ENCODE measurements around the gene ESRRG. TPM values are rescaled to one million over a fixed set of nuclear protein-coding genes. Genes with fewer than 3 reads are reported as not detected.

Gene ESRRG
- total and polyA plus RNA-seq, 2 donors (not counting 1 experiment from before 2014, with no cell fraction given), result 0.06 TPM; not detected in 1

- no peaks in the 10 kb centered on the region for H3K27me3 ChIP-seq (replicated peaks in 1 of 4; ENCODE audit: control extremely low read depth in 1 of 4, control insufficient read depth in 3 of 4, insufficient read depth in 4 of 4, low read length in 3 of 4)
- H2AFZ ChIP-seq (ENCODE audit: insufficient read depth, low read depth, low read length, poor library complexity, severe bottlenecking), result no peak overlapping the region
- CTCF ChIA-PET, result no interaction called here
- POLR2A ChIA-PET, result no interaction called here
- no peaks in the 10 kb centered on the region for H3K27me3 Mint-ChIP-seq
- H3K36me3 ChIP-seq (replicated peaks in 1 of 2; ENCODE audit: control extremely low read depth in 1 of 2, control insufficient read depth in 1 of 2, extremely low read depth in 1 of 2, insufficient read depth in 2 of 2, low read length in 1 of 2), result no peaks in the 10 kb centered on the region
- DNase-seq (no peak), ATAC-seq (ENCODE audit: low read depth) (no peak)
- no peaks in the 10 kb centered on the region for H3K4me1 Mint-ChIP-seq
- no peak overlapping the region for H3K4me3 Mint-ChIP-seq
- intact Hi-C loops (cut with micrococcal nuclease), result no loop called here
- H3K9me3 ChIP-seq (ENCODE audit: control extremely low read depth in 1 of 3, control insufficient read depth in 2 of 3, insufficient read depth in 1 of 3, low read length in 2 of 3), result no peaks in the 10 kb centered on the region
- no peak overlapping the region for H3K27ac ChIP-seq (ENCODE audit: low read length in 2 of 2)
- H4K20me1 ChIP-seq (ENCODE audit: control insufficient read depth, insufficient read depth, low read length, poor library complexity, severe bottlenecking), result no peaks in the 10 kb centered on the region
- H3K9me3 Mint-ChIP-seq (ENCODE audit: insufficient read depth), result no peaks in the 10 kb centered on the region
- H3K4me2 ChIP-seq (replicated peaks; ENCODE audit: low read depth, low read length, poor library complexity, severe bottlenecking), result no peak overlapping the region
- TF ChIP-seq CTCF (IDR thresholded peaks at IDR 0.05), result no peak
- no peak for TF ChIP-seq EZH2 (IDR thresholded peaks at IDR 0.05; ENCODE audit: borderline replicate concordance, insufficient read depth, low read depth, low read length, poor library complexity, severe bottlenecking)
- H3K79me2 ChIP-seq (ENCODE audit: control insufficient read depth, insufficient read depth, low read length), result no peaks in the 10 kb centered on the region
- no peak overlapping the region for H3K4me3 ChIP-seq (ENCODE audit: control extremely low read depth in 1 of 5, extremely low read depth in 1 of 5, insufficient read depth in 1 of 5, low read depth in 2 of 5, low read length in 4 of 5)
- H3K4me1 ChIP-seq (ENCODE audit: control insufficient read depth in 2 of 2, insufficient read depth in 2 of 2, low read length in 2 of 2), result no peaks in the 10 kb centered on the region
- H3K9ac ChIP-seq (ENCODE audit: low read length), result no peak overlapping the region
- H3K27ac Mint-ChIP-seq, result no peak overlapping the region
- no CpG with 5 or more reads among the region's 3 CpGs for WGBS (ENCODE audit: insufficient coverage)
Observed at GRCh38 chr1:216702170-216702569, 21.1 kb downstream of the ESRRG start.

GRCh38 chr1:216700779-216701178, 22.4 kb downstream of the ESRRG start:
- Mint-ChIP-seq H3K9me3 (ENCODE audit: insufficient read depth) (no peaks in the 10 kb centered on the region), H3K27me3 (no peaks in the 10 kb centered on the region), H3K27ac (no peak overlapping the region), H3K4me1 (no peaks in the 10 kb centered on the region), H3K4me3 (no peak overlapping the region)
- no CpG with 5 or more reads among the region's 4 CpGs for WGBS (ENCODE audit: insufficient coverage)
- no peaks in the 10 kb centered on the region for H4K20me1 ChIP-seq (ENCODE audit: control insufficient read depth, insufficient read depth, low read length, poor library complexity, severe bottlenecking)
- no peak overlapping the region for H3K27ac ChIP-seq (ENCODE audit: low read length in 2 of 2)
- ChIA-PET POLR2A (no interaction called here), CTCF (no interaction called here)
- intact Hi-C loops (cut with micrococcal nuclease), result no loop called here
- no peak overlapping the region for H3K9ac ChIP-seq (ENCODE audit: low read length)
- TF ChIP-seq EZH2 (IDR thresholded peaks at IDR 0.05; ENCODE audit: borderline replicate concordance, insufficient read depth, low read depth, low read length, poor library complexity, severe bottlenecking), result no peak
- H3K4me2 ChIP-seq (replicated peaks; ENCODE audit: low read depth, low read length, poor library complexity, severe bottlenecking), result no peak overlapping the region
- no peaks in the 10 kb centered on the region for H3K4me1 ChIP-seq (ENCODE audit: control insufficient read depth in 2 of 2, insufficient read depth in 2 of 2, low read length in 2 of 2)
- no peak for DNase-seq
- no peak overlapping the region for H2AFZ ChIP-seq (ENCODE audit: insufficient read depth, low read depth, low read length, poor library complexity, severe bottlenecking)
- no peak overlapping the region for H3K4me3 ChIP-seq (ENCODE audit: control extremely low read depth in 1 of 5, extremely low read depth in 1 of 5, insufficient read depth in 1 of 5, low read depth in 2 of 5, low read length in 4 of 5)
- H3K79me2 ChIP-seq (ENCODE audit: control insufficient read depth, insufficient read depth, low read length), result no peaks in the 10 kb centered on the region
- no peak for ATAC-seq (ENCODE audit: low read depth)
- H3K36me3 ChIP-seq (replicated peaks in 1 of 2; ENCODE audit: control extremely low read depth in 1 of 2, control insufficient read depth in 1 of 2, extremely low read depth in 1 of 2, insufficient read depth in 2 of 2, low read length in 1 of 2), result no peaks in the 10 kb centered on the region
- H3K27me3 ChIP-seq (replicated peaks in 1 of 4; ENCODE audit: control extremely low read depth in 1 of 4, control insufficient read depth in 3 of 4, insufficient read depth in 4 of 4, low read length in 3 of 4), result no peaks in the 10 kb centered on the region
- H3K9me3 ChIP-seq (ENCODE audit: control extremely low read depth in 1 of 3, control insufficient read depth in 2 of 3, insufficient read depth in 1 of 3, low read length in 2 of 3), result no peaks in the 10 kb centered on the region
